Thyroid gland (tissue), 4 donors: Measurements from ENCODE around the gene ACVRL1.

Experiments
- CTCF ChIP-seq, 6 experiments: fragments of 200-600 bp in 3 of 6; fragments of 450-650 bp in 3 of 6; sonication (generic) in 3 of 6; IDR thresholded peaks; one replicate each; pipeline ENCODE4 v1.5.1; 2016 to 2019; ENCODE audit warnings: antibody characterized with exemption in 6 of 6, mild to moderate bottlenecking in 2 of 6, inconsistent platforms in 1 of 6, moderate library complexity in 1 of 6
- POLR2A ChIP-seq, 2 donors: fragments of 450-650 bp; IDR thresholded peaks; one replicate each; pipeline ENCODE4 v1.6.1; 2017; ENCODE audit warnings: antibody characterized with exemption in 2 of 2, mild to moderate bottlenecking in 2 of 2, moderate library complexity in 1 of 2

GRCh38 chr12:51948066-51948465, 40.8 kb downstream of the ACVRL1 start:
- TF ChIP-seq CTCF (IDR thresholded peaks at IDR 0.05) (no peak), POLR2A (IDR thresholded peaks at IDR 0.05) (no peak)
